ENCODE data around the gene IGFL4.

Gene IGFL4

GRCh38 chr19:45995715-45996385 lies 45.0 kb downstream of the IGFL4 start:
- Histone ChIP-seq H3K4me3 (ENCODE audit: low read depth in 1 of 2, low read length in 1 of 2) (peak overlapping the region; percentile 70 to 75), H3K9me3 (no peaks in the 10 kb centered on the region), H3K27me3 (peaks cover 29% of the 10 kb centered on the region), H3K27ac (peak overlapping the region; percentile 73), H3K36me3 (peaks cover 6% of the 10 kb centered on the region), H3K4me1 (ENCODE audit: control insufficient read depth in 1 of 2, insufficient read depth in 1 of 2, low read depth in 1 of 2, low read length in 1 of 2) (peaks cover 19 to 27% of the 10 kb centered on the region in 2 experiments)
- no peak for TF ChIP-seq CTCF (IDR thresholded peaks at IDR 0.05)

- peaks cover 19 to 20% of the 10 kb centered on the region in 2 experiments for H3K4me1 ChIP-seq (ENCODE audit: control insufficient read depth in 1 of 2, insufficient read depth in 1 of 2, low read depth in 1 of 2, low read length in 1 of 2)
- H3K36me3 ChIP-seq: peaks cover 6% of the 10 kb centered on the region
- H3K27me3 ChIP-seq: peaks cover 29% of the 10 kb centered on the region
- no peaks in the 10 kb centered on the region for H3K9me3 ChIP-seq
- peak within 1 kb of the TSS; percentile 73 for H3K27ac ChIP-seq
- peak; percentile 35 for TF ChIP-seq CTCF (IDR thresholded peaks at IDR 0.05)
- peak within 1 kb of the TSS; percentile 70 to 75 for H3K4me3 ChIP-seq (ENCODE audit: low read depth in 1 of 2, low read length in 1 of 2)
Measured at GRCh38 chr19:45994998-45995714, 45.6 kb downstream of the IGFL4 start, which contains the start of gene CCDC61. Gene CCDC61 (plus strand): TSS chr19:45995467. CDS start chr19:46003019, 7,552 bp downstream.

GRCh38 chr19:45994456-45994997 lies 46.3 kb downstream of the IGFL4 start:
- H3K9me3 ChIP-seq: no peaks in the 10 kb centered on the region
- H3K27ac ChIP-seq: peak overlapping the region; percentile 73
- H3K4me3 ChIP-seq (ENCODE audit: low read depth in 1 of 2, low read length in 1 of 2): peak overlapping the region; percentile 70 to 75
- H3K36me3 ChIP-seq: peaks cover 6% of the 10 kb centered on the region
- H3K27me3 ChIP-seq: peaks cover 28% of the 10 kb centered on the region
- no peak for TF ChIP-seq CTCF (IDR thresholded peaks at IDR 0.05)
- peaks cover 16% of the 10 kb centered on the region in 2 experiments for H3K4me1 ChIP-seq (ENCODE audit: control insufficient read depth in 1 of 2, insufficient read depth in 1 of 2, low read depth in 1 of 2, low read length in 1 of 2)

- H3K9me3 ChIP-seq: no peaks in the 10 kb centered on the region
- no peak overlapping the region for H3K4me3 ChIP-seq (ENCODE audit: low read depth in 1 of 2, low read length in 1 of 2)
- H3K27ac ChIP-seq: no peak overlapping the region
- peaks cover 49% of the 10 kb centered on the region for H3K27me3 ChIP-seq
- H3K36me3 ChIP-seq: no peaks in the 10 kb centered on the region
- no peak for TF ChIP-seq CTCF (IDR thresholded peaks at IDR 0.05)
- H3K4me1 ChIP-seq (ENCODE audit: control insufficient read depth in 1 of 2, insufficient read depth in 1 of 2, low read depth in 1 of 2, low read length in 1 of 2): peaks cover 7 to 8% of the 10 kb centered on the region in 2 experiments
Measured at GRCh38 chr19:45990113-45990728, 50.6 kb downstream of the IGFL4 start.

Measured in neutrophil (primary cell).